ENCODE results near the gene RASSF6.
"Not testable (repeated sequence)": the region's sequence is repeated elsewhere in the genome, so short reads cannot be mapped to it uniquely, and the experiment has no call there.

Gene RASSF6

DNA sequence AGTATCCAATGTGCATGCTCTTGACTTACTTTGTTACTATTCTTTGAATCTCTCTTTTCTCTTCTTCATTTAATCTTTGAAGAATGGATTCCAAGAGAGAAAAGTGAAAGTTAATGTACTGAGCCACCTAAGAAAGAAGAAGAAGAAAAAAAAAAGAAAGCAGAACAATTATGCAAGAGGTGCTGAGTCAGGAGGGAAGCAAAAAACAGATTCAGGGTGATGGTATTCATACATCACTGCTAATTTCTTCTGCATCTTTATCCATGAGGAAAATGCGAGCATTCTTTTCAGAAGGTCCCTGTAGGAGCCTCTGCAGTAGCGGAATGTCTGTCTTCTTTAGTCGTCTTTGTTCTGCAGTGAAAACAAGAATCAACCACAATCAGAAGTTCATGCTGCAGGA, 43.9 kb downstream of the RASSF6 start:
- no peak for DNase-seq (ENCODE audit: low read depth)

DNA sequence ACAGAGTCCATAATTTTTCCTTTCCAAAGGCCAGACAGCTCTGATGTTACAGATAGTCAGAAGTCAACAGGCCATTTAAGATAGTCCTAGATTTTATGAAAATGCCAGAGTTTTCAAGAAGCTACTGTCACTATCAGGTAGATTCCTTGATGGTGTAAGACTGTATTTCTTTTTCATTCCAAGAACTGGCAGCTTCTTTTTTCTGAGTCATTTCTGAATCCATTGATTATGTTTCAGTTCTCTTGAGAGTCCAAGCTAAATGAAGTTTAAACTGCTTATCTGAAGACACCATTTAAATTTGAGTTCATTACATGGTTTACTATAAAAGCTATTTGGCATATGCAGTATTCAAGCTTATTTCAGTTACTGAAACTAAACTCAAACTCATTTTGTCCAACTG, 44.6 kb downstream of the RASSF6 start:
- no peak for DNase-seq (ENCODE audit: low read depth)

DNA sequence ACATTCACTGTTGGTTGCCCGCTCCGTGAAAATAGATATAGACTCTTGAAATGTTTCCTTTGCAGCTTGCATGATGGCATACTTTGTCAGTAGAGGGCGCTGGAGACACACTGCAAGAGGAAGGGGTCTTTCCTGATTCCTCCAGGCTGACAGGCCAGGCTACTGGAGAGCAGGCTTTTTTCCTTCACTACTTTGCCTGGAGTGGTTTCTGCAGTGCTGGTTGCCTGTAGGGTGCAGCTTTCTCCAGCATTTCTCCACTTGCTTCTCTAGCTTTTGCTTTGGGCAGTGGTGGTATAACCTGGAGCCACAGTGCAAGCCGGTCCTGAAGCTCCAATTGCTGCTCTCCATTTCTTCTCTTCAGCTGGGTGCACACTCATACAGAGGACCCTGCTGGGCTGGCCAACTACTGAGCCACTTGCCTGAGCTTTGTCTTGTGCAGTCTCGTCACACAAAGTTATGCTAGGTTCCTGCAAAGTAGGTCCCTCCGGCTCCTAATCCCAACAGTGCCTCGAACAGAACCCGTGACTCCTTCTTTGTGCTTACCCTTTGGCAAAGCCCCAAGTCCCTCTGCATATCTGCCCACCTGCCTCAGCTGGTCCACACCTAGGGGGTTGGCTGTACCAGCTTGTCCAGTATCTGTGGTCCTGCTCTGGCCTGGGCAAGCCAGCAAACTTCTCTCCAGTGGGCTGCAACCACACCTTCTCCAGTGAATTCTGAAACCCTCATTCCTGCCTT, 46.3 kb downstream of the RASSF6 start:
- DNase-seq (ENCODE audit: low read depth) = peak; percentile 32

DNA sequence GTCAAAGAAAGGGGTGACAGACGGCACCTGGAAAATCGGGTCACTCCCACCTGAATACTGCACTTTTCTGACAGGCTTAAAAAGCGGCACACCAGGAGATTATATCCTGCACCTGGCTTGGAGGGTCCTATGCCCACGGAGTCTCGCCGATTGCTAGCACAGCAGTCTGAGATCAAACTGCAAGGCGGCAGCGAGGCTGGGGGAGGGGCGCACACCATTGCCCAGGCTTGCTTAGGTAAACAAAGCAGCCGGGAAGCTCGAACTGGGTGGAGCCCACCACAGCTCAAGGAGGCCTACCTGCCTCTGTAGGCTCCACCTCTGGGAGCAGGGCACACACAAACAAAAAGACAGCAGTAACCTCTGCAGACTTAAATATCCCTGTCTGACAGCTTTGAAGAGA, 69.4 kb downstream of the RASSF6 start:
- DNase-seq (ENCODE audit: low read depth) = not testable (repeated sequence)

DNA sequence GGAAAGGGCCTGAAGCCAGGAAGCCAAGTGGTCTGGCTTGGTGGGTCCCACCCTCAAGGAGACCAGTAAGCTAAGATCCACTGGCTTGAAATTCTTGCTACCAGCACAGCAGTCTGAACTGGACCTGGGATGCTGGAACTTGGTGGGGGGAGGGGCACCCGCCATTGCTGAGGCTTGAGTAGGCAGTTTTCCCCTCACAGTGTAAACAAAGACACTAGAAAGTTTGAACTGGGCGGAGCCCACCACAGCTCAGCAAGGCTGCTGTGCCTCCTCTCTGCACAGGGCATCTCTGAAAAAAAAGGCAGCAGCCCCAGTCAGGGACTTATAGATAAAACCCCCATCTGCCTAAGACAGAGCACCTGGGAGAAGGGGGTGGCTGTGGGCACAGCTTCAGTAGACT, 75.6 kb downstream of the RASSF6 start:
- no peak for DNase-seq (ENCODE audit: low read depth)

DNA sequence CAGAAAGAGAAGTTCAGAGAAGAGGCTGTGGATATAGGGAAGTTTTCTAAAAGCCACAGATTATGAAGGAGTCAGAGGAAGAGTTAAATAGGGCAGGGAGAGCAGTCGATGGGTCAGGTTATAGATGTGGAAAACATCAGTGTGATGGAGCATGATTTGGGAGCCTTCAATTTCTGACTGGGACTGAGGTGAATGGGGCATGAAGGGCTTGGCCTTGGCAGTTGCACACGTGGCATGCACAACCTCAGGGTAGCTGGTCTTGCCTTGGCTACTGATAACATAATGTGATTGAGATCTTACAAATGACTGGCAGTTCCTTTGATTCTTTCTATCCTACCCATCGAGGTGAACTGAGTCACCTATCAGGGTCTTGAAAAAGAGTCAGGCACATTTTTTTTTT, 79.0 kb downstream of the RASSF6 start:
- no peak for DNase-seq (ENCODE audit: low read depth)

DNA sequence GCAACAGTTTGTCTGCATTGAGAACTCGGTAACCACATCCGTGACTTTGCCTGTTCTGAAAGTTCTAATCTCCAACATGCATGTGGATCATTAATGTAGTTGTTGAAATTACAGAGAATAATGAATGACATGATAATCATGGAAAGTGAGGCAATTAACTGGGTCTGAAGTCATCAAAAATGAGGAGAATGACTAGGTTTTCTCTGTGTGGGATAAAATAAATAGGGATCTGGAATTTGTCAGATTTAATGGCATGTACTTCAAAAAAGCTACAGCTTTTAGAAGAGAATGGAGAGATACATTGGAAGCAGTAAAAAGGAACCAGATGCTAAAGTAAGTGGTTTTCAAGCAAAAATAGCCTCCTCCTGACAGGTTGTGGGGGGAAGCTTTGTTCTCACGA, 79.4 kb downstream of the RASSF6 start:
- DNase-seq (ENCODE audit: low read depth) = no peak

DNA sequence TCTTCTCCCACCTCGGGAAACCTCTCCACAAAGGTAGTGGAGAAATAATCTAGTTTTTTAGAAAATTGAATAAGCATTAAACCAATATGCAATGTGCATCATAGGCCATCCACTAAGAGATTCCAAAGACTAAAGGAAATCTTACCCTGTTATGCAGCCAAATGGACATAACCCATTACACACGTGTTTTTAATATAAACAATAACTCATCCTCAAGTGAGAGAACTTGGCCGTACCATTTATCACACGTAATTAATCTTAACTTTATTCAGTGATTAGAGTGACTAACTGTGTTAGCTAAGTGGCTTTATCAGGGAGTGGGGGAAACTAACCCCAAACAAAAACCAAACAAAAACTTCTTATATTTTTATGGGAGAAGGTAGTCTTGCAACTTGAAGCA, 80.8 kb downstream of the RASSF6 start:
- no peak for DNase-seq (ENCODE audit: low read depth)

DNA sequence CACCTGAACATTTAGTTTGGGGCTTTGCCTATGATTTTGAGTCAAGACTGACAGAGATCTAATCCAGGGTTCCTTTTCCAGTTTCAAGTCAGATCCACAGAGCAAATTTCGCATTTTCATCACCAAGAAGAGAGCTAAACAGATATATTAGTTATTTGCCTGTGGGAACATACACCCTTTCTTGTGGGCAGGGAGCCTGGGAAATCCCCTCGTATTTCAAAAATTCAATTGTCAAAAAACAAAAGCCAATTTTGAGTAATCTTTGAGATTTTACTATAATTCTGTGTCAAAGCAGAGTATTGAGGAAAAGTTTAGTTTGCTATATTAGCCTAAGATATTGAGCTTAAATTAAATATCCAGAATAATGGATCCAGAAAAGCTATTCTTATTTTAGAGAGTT, 82.1 kb downstream of the RASSF6 start:
- DNase-seq (ENCODE audit: low read depth) = no peak

DNA sequence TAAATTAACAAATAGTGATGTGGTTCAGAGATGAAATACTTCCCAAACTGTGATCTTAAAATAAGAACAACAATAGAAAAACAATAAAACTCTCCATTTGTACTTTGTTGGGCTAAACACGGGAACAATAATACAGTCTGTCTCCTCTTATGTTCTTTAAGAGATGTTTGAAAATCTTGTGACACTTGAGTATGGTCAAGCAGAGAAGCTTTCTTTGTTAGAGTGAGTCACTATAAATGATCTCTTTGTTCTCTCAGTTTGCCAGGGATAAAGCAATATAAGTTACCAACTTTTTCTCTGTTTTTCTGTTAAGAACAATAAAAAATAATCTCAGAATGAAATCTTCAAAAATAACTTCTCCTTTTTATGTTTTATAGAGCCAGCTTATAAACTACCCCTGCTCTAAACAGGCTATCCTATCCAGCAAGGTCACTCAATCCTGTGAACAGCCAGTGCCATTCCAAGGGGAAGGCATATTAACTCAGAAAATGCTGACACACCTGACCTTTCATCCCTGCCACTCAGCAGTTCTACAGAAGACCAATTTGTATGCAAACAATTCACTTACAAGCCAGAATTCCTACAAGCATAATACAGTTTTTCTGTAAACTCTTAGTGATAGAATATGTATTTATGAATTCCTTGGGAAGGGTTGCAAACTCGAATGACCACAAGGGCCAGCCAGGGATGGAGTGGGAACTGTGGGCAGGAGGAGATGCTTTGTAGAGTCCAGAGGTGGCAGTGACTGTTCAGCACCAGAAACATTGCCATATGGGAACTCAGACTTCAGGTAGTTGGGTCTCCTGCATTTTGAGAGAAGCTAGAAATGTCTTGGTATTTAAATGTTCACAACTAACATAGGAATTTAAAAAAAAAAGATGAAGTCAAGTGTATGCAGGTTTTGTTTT, 86.5 kb downstream of the RASSF6 start:
- no peak for DNase-seq (ENCODE audit: low read depth)

DNA sequence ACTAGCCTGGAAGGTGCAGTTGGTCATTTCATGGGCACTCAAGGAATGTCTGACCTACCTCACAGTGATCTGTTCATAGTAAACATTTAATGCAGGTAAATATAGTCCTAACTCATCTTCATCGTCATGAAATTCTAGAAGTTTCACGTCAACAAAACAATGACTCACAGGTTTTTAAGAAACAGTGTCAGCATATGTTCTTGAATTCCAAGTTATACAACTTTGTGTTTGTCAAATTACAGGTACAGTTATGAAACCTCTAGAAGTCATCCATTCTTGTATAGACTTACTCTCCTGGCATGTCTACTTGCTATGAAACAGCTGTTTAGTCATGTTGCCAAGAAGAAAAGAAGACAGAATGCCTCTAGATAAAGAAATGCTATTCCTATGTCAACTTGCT, 92.1 kb downstream of the RASSF6 start:
- no peak for DNase-seq (ENCODE audit: low read depth)

DNA sequence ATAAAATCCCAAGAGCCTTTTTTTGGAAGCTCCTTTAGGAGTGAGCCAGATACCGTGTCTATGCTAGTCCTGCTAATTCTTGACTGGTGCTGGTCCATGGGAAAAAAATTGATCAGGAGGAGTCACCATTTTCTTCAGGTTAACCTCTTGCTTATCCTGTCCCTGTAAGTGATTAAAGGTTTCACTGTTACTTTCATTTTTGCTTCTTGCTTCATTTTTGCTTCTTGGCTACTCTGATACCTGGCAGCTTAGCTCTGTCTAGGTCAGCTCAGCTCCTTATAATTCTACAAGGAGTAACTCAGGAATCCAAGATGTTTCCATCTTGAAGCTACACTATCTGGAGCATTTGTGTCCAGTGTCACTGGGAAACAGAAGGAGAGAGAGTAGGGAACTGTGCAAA, 93.0 kb downstream of the RASSF6 start:
- no peak for DNase-seq (ENCODE audit: low read depth)

DNA sequence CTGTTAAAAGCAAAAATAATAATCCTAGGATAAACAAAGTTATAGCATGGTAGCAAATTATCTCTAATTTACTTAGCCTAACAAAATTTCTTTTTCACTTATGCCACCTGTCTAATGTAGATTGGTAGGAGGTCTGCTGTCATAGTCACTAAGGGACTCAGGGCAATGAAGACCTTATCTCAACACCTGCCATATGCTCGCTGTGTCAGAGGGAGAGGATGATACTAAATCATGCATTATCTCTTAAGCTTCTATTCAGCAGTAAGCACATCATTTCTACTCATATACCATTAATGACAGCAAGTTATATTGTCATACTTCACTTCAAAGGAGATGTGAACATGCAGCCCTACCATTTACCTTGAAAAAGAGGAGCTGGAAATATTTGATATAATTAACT, 94.6 kb downstream of the RASSF6 start:
- no peak for DNase-seq (ENCODE audit: low read depth)

DNA sequence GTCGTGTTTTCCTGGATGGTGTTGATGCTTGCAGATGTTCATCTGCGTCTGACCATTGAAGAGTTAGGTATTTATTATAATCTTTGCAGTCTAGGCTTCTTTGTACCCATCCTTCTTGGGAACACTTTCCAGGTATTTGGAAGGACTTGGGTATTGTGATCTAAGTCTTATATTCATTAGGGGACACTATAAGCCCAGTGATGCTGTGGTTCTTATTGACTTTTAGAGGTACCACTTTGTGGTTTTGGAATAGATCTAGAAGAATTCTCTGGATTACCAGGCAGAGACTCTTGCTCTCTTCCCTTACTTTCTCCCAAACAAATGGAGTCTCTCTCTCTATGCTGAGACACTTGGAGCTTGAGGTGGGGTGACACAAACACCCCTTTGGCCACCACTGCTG, 97.1 kb downstream of the RASSF6 start:
- no peak for DNase-seq (ENCODE audit: low read depth)

Measured in CMK (cell line).